Cardiac atrium fibroblast (primary cell): ENCODE data around the gene PRKAR1A. TPM values are rescaled to one million over a fixed set of nuclear protein-coding genes. Genes with fewer than 3 reads are reported as not detected.

ENCODE experiments used
- total RNA-seq: library from RNA; depleted of rRNA; stranded (reverse); fragments of >200 nt; gene quantifications from 2 replicates; pipeline ENCODE4 v1.2.3, GENCODE V29; 2015

Gene PRKAR1A
- total RNA-seq, result 129 and 138 TPM in 2 replicates

GRCh38 chr17:68512247-68512959 lies at the start of gene PRKAR1A:
Gene PRKAR1A (plus strand): TSS chr17:68512430. CDS start chr17:68515400, 2,970 bp downstream.

Other genes starting within 250 kb of the PRKAR1A start
- gene SLC16A6, start 221.3 kb upstream of the PRKAR1A start, total RNA-seq, result 0.90 TPM in 1 of 2 replicates, not detected in the other
- 1.8 and 4.9 TPM in 2 replicates for gene ARSG, start 220.9 kb upstream of the PRKAR1A start, total RNA-seq
- gene WIPI1, start 54.9 kb upstream of the PRKAR1A start, total RNA-seq, result 123 and 125 TPM in 2 replicates
- gene FAM20A, start 88.9 kb downstream of the PRKAR1A start, total RNA-seq, result 2.2 and 2.9 TPM in 2 replicates